HG03025 (cell line): ENCODE data around the gene SCIN.
"Not testable (repeated sequence)": the region's sequence is repeated elsewhere in the genome, so short reads cannot be mapped to it uniquely, and the experiment has no call there.

Experiments used
- ATAC-seq: cut with Tn5 transposase; IDR thresholded peaks from one replicate; pipeline ENCODE4 v1.9.1; 2021; ENCODE audit warnings: mild to moderate bottlenecking, moderate library complexity; ENCODE audit not compliant: unreplicated experiment, low FRiP score

SCIN gene

DNA sequence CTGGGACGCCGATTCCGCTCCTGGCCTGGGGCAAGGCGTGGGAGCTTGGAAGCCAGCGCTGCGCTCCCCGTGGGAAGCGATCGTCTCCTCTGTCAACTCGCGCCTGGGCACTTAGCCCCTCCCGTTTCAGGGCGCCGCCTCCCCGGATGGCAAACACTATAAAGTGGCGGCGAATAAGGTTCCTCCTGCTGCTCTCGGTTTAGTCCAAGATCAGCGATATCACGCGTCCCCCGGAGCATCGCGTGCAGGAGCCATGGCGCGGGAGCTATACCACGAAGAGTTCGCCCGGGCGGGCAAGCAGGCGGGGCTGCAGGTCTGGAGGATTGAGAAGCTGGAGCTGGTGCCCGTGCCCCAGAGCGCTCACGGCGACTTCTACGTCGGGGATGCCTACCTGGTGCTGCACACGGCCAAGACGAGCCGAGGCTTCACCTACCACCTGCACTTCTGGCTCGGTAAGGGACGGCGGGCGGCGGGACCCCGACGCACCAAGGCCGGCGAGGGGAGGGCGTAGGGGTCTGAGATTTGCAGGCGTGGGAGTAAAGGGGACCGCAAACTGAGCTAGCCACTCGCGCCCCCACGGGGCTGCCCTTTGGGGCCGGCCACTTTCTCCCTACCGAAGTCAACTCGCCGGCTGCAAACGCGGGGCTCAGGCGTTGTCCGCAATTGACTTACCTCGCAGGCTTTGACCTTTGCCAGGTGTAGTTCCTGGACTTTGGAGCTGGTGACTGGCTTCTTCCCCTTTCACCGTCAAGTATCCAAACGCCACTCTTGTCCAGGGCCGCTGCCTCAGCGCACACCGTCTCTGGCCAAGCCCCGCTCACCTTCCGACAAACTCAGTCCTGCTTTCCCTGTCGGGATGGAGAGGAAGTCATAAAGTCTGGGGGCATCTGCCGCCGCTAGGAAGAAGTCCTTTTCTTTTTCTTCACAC lies at the start of gene SCIN:
SCIN (plus strand) TSS at position 187 of the 928 bp plus-strand sequence; CDS start at position 254, 67 bp downstream.
- no peak for ATAC-seq

GRCh38 chr7:12524794-12525386 lies 45.6 kb upstream of the SCIN start:
- ATAC-seq: no peak

- ATAC-seq: not testable (repeated sequence)
Observed at GRCh38 chr7:12526693-12527092, 43.8 kb upstream of the SCIN start.

DNA sequence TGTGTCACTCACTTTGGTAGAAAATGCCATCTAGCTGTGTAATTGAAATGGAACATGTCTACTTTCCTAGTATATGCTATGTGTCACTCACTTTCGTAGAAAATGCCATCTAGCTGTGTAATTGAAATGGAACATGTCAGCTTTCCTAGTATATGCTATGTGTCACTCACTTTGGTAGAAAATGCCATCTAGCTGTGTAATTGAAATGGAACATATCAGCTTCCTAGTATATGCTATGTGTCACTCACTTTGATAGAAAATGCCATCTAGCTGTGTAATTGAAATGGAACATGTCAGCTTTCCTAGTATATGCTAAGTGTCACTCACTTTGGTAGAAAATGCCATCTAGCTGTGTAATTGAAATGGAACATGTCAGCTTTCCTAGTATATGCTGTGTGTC lies 42.9 kb upstream of the SCIN start:
- not testable (repeated sequence) for ATAC-seq

DNA sequence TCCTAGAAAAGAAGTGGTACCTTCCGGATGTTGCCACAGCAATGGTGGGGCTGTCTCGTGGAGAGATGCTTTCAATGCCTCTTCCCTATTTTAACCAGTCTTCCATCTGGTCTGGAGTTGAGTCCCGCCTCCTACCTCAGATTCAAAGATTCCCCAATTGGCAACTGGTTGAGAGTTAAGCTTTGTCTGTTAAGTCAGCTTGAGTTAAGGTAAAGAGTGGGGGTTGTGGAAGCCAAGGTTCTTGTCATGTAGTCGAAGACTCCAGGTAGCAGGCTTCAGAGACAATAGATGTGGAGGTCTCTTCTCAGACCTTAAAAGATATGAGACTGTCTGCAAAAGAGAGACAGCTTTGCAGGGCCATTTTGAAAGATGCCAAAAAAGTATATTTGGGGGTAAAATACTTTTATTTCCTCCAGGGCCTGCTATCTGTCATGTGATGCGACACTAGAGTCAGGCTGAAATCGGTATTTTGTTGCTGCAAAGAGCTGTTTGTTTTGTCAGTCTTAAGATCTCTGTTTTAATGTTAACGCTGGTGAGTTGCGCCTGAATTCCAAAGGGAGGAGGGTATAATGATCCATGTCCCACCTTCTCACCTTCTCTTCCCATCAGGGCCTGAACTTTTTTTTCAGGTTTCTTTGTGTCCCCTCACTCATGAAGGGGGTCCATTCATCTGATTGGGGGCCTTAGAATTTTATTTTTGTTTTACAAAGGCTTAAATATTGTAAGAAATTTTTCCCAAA lies 40.4 kb upstream of the SCIN start:
- ATAC-seq: no peak

DNA sequence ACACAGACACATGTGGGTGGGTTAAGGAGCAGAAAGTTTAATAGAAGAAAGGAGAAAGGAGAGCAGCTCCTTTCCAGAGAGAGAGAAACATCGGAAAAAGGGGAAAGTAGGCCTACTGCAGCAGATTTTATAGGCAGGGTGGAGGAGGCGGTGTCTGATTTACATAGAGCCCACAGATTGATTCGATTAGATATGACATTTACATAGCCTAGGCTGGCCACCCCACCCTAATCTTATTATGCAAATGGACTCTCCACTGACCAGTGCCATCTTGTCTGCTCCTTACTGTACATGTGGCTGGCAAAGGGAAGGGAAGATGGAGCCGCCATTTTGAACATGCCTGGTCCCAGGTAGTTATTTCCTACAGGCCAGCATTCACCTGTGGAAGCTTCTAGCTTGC lies 38.7 kb upstream of the SCIN start:
- no peak for ATAC-seq

GRCh38 chr7:12534046-12534445 lies 36.5 kb upstream of the SCIN start:
- ATAC-seq: no peak

DNA sequence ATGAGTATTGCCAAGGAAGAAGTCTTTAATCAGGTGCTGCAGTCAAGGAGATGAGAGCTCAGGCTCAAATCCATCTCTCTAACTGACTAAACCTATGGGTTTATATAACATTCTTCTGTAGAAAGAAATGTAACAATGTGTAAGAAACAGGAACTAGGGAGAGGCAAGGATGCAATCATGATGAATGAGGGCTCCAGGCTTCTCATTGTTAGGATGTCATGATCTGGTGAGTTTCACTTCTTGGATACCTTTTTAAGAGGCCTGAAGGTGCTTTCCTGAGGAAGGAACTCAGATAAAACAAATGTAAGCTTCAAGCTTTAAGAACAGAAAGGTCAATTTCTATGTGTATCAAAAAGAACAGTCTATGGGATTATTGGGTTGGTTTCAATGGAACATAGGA lies 30.8 kb upstream of the SCIN start:
- ATAC-seq: no peak

- ATAC-seq: no peak
Observed at GRCh38 chr7:12540850-12541249, 29.7 kb upstream of the SCIN start.

DNA sequence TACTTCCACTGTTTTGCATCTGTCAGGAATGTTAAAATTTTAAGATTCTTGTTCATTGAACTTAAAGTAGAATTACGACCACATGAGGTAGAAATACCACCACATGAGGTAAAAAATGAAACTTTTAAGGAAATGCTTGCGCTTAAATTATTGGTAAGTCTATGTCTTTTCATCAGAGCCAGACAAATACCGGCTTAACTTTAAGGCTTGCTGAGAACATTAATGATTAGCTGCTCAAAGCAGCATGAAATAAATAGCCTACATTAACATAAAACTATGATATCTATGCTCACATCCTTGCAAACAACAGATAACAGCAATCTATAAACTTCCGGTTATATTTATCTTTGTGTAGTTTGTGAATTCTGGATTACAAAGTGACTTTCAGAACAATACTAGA lies 26.9 kb upstream of the SCIN start:
- no peak for ATAC-seq

- ATAC-seq: no peak
Observed at GRCh38 chr7:12549106-12549505, 21.4 kb upstream of the SCIN start.

- ATAC-seq: no peak
Observed at GRCh38 chr7:12550956-12551355, 19.6 kb upstream of the SCIN start.

GRCh38 chr7:12552876-12553275 lies 17.6 kb upstream of the SCIN start:
- no peak for ATAC-seq

DNA sequence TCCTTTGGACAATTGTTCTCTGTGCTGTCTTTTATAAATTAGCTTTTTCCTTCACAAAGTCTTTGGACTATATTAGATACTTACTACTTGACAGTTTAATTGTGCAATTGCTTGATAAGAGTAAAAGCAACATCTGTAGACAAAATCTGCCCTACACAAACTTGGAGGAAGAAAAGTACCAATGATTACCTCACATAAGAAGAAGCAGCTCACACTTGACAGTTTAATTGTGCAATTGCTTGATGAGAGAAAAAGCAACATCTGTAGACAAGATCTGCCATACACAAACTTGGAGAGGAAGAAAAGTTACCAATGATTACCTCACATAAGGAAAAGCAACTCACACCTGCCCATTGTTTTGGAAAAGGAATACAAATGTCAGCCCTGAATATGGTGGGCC lies 17.1 kb upstream of the SCIN start:
- ATAC-seq: no peak

DNA sequence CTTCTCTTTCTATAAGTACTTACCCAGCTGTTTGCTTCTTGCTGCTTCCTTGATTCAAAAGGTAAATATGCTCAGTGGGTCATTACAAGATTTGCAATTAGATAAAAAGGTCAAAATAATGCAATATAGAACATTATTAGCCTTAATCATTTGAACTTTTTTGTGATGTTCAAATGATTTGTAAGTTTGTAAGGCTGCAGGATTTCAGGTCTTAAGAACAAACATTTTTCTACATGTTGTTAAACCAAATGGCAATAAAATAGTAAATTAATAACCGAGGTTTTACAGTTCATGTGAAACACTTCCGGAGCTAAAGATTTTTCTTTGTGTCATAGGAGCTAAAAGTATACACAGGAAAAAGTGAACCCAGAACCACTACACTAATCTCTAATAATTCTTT lies 16.2 kb upstream of the SCIN start:
- no peak for ATAC-seq

DNA sequence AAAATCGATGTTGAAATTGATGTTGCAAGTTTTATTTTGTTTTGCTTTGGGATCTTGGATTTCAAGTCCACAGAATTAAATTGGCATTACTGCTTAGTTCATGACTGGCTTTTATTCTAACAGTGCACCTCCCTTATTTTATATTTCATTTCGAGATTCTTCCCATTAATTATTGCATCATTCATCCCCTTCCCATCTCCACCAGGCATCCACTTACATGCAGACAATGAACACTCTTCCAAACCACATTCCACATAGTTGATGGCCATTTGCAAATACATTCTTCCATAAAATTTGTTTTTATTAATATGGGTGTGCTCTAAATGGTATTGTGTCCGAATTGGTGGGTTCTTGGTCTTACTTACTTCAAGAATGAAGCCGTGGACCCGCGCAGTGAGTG lies 15.6 kb upstream of the SCIN start:
- no peak for ATAC-seq

DNA sequence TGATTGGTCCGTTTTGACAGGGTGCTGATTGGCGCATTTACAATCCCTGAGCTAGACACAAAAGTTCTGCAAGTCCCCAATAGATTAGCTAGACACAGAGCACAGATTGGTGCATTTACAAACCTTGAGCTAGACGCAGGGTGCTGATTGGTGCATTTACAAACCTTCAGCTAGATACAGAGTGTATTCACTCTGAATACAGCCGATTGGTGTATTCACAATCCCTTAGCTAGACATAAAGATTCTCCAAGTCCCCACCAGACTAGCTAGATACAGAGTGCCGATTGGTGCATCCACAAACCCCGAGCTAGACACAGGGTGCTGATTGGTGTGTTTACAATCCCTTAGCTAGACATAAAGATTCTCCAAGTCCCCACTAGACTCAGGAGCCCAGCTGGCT lies 14.8 kb upstream of the SCIN start:
- not testable (repeated sequence) for ATAC-seq

GRCh38 chr7:12556139-12556792 lies 14.3 kb upstream of the SCIN start:
- ATAC-seq: not testable (repeated sequence)

DNA sequence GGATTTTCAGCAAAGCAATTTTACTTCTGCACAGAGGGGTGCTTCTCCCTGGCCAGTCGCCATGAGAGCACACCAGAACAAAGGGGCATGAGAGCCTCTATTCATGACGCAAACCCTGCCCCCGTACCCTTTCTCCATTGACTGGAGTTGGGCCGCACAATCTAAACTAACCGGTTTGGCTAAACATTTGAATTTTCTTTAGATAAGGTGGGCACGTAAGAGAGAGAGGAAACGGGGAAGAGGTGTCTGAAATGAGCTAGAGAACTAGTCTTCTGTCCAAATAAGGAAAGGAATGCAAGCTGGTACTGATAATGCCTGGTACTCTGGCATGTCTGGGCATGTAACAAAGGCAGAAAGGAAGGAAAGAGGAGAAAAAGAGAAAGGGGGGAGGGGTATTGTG lies 13.2 kb upstream of the SCIN start:
- no peak for ATAC-seq

GRCh38 chr7:12564996-12565764 lies 5.3 kb upstream of the SCIN start:
- no peak for ATAC-seq
